BE2C (cell line): Measurements from ENCODE around the gene PRR14L.
"Not testable (repeated sequence)": the region's sequence is repeated elsewhere in the genome, so short reads cannot be mapped to it uniquely, and the experiment has no call there.

Source experiments
- DNase-seq: peaks from one replicate; pipeline ENCODE4 v3.0.0-alpha.2; 2020
- H3K27me3 ChIP-seq: fragments of 250-450 bp; sonication (Bioruptor Pico); 2 replicates; pipeline ENCODE4 v1.5.1; 2020; ENCODE audit warnings: mild to moderate bottlenecking
- H3K36me3 ChIP-seq: fragments of 250-450 bp; sonication (Bioruptor Pico); 2 replicates; pipeline ENCODE4 v1.5.1; 2020; ENCODE audit warnings: mild to moderate bottlenecking
- H3K4me1 ChIP-seq: fragments of 250-450 bp; sonication (Bioruptor Pico); 2 replicates; pipeline ENCODE4 v1.5.1; 2020
- H3K4me3 ChIP-seq: 2 replicates; pipeline ENCODE4 v1.5.1; 2011; ENCODE audit warnings: low read depth, low read length
- H3K9me3 ChIP-seq: fragments of 250-450 bp; sonication (Bioruptor Pico); 2 replicates; pipeline ENCODE4 v1.5.1; 2020
- TF ChIP-seq, protein P1 (sequence below): IDR thresholded peaks from 2 replicates; pipeline ENCODE4 v1.5.1; 2012; ENCODE audit warnings: mild to moderate bottlenecking, low read depth, low read length

The PRR14L gene

GRCh38 chr22:31680861-31681341 lies 69.0 kb downstream of the PRR14L start:
- H3K27me3 ChIP-seq = no peaks in the 10 kb centered on the region
- TF ChIP-seq, protein P1, sequence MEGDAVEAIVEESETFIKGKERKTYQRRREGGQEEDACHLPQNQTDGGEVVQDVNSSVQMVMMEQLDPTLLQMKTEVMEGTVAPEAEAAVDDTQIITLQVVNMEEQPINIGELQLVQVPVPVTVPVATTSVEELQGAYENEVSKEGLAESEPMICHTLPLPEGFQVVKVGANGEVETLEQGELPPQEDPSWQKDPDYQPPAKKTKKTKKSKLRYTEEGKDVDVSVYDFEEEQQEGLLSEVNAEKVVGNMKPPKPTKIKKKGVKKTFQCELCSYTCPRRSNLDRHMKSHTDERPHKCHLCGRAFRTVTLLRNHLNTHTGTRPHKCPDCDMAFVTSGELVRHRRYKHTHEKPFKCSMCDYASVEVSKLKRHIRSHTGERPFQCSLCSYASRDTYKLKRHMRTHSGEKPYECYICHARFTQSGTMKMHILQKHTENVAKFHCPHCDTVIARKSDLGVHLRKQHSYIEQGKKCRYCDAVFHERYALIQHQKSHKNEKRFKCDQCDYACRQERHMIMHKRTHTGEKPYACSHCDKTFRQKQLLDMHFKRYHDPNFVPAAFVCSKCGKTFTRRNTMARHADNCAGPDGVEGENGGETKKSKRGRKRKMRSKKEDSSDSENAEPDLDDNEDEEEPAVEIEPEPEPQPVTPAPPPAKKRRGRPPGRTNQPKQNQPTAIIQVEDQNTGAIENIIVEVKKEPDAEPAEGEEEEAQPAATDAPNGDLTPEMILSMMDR = no peak

DNA sequence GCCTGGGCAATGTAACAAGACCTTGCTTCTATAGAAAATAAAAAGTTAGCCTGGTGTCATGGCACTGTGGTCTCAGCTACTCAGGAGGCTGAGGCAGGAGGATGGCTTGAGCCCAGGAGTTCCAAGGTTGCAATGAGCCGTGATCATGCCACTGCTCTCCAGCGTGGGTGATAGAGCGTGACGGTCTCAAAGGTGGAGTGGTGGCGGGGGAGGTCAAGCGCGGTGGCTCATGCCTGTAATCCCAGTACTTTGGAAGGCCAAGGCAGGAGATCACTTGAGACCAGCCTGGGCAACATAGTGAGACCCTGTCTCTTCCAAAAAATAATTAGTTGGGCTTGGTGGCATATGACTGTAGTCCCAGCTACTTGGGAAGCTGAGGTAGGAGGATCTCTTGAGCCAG lies 71.2 kb downstream of the PRR14L start:
- Histone ChIP-seq H3K4me1 (no peaks in the 10 kb centered on the region), H3K36me3 (no peaks in the 10 kb centered on the region; the same call in 1 of the 2 replicates), H3K27me3 (no peaks in the 10 kb centered on the region), H3K9me3 (no peaks in the 10 kb centered on the region), H3K4me3 (no peak overlapping the region)
- no peak for DNase-seq
- TF ChIP-seq, protein P1 = no peak

More at GRCh38 chr22:31680861-31681341, 69.0 kb downstream of the PRR14L start:
- no peaks in the 10 kb centered on the region for H3K4me1 ChIP-seq
- no peaks in the 10 kb centered on the region for H3K9me3 ChIP-seq
- no peak overlapping the region for H3K4me3 ChIP-seq
- H3K36me3 ChIP-seq = peaks cover 3% of the 10 kb centered on the region
- no peak for DNase-seq

DNA sequence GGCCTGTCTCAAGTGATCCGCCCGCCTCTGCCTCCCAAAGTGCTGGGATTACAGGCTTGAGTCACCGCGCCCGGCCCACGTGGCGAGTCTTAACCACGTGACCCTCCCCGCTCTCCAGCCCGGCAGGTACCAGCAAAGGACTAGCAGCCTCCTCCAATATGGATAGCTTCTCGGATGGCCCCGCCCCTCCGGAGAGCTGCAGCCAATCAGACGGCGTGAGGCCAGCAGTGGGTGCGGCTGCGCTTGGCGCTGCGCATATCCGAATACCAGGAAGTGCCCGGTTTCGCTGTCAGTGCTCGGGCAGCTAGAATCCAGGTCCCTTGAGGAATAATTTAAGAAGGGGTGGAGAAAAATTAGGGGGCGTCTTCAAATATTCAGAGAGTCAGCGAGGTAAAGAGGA lies 73.2 kb downstream of the PRR14L start:
- H3K9me3 ChIP-seq = no peaks in the 10 kb centered on the region
- no peaks in the 10 kb centered on the region for H3K27me3 ChIP-seq
- TF ChIP-seq, protein P1 = no peak
- no peaks in the 10 kb centered on the region for H3K36me3 ChIP-seq
- no peaks in the 10 kb centered on the region for H3K4me1 ChIP-seq
- peak; percentile 96 for DNase-seq
- H3K4me3 ChIP-seq = peak overlapping the region; percentile 70

DNA sequence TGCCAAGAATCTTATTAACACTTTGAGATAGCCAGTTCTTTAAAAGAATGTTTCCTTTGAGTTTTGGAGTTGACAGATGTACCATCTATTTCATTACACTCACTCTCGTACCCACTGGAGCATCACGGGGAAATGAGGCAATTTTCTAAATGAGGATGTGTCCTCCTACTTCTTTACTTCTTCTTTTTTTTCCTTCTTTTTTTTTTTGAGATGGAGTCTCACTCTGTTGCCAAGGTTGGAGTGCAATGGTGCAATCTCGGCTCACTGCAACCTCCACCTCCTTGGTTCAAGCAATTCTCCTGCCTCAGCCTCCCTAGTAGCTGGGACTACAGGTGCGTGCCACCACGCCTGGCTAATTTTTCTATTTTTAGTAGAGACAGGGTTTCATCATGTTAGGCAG lies 75.7 kb downstream of the PRR14L start:
- H3K9me3 ChIP-seq, H3K36me3 ChIP-seq, H3K4me3 ChIP-seq, H3K27me3 ChIP-seq, H3K4me1 ChIP-seq, DNase-seq: not testable (repeated sequence)

DNA sequence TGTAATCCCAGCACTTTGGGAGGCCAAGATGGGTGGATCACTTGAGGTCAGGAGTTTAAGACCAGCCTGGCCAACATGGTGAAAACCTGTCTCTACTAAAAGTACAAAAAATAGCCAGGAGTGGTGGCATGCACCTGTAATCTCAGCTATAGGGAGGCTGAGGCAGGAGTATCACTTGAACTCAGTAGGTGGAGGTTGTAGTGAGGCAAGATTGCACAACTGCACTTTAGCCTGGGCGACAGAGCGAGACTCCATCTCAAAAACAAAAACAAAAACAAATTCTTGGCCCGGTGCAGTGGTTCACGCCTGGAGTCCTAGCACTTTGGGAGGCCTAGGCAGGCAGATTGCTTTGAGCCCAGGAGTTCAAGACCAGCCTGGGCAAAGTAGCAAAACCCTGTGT lies 81.1 kb downstream of the PRR14L start:
- H3K9me3 ChIP-seq, H3K4me3 ChIP-seq, H3K4me1 ChIP-seq, DNase-seq, H3K27me3 ChIP-seq, H3K36me3 ChIP-seq: not testable (repeated sequence)

- no peaks in the 10 kb centered on the region for H3K36me3 ChIP-seq
- peak overlapping the region; percentile 100 for H3K4me3 ChIP-seq
- H3K27me3 ChIP-seq = no peaks in the 10 kb centered on the region
- TF ChIP-seq, protein P1 = no peak
- H3K4me1 ChIP-seq = no peaks in the 10 kb centered on the region
- DNase-seq = no peak
- H3K9me3 ChIP-seq = no peaks in the 10 kb centered on the region
These were observed 87.3 kb downstream of the PRR14L start for GRCh38 chr22:31662668-31663037.

GRCh38 chr22:31661851-31662667 lies 87.9 kb downstream of the PRR14L start, which contains the start of gene PISD:
Gene PISD, minus strand, starts transcription at chr22:31662215. Its CDS starts 7 bp downstream, at chr22:31662208.
- TF ChIP-seq, protein P1 = no peak
- DNase-seq = peak; percentile 96

DNA sequence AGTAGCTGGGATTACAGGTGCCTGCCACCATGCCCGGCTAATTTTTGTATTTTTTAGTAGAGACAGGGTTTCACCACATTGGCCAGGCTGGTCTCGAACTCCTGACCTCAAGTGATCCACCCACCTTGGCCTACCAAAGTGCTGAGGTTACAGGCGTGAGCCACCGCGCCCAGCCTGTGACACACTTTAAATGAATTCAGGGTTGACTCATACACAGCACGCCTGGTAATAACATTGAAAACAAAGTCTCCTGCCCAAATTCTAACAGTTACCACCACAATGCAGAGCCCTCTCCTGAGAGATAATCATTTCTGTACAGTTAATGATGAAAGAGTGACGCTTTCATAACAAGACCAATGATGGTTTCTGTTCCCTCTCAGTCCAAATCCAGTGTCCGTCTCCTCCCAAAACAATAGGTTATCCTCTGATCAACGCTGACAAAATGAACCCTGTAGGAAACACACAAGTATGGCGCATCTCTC lies 89.0 kb downstream of the PRR14L start:
- not testable (repeated sequence) for H3K9me3 ChIP-seq, H3K36me3 ChIP-seq, H3K4me1 ChIP-seq, DNase-seq, H3K27me3 ChIP-seq
- peak overlapping the region; percentile 100 for H3K4me3 ChIP-seq

More at GRCh38 chr22:31661851-31662667, 87.9 kb downstream of the PRR14L start, which contains the start of gene PISD:
- H3K9me3 ChIP-seq = no peaks in the 10 kb centered on the region
- no peaks in the 10 kb centered on the region for H3K36me3 ChIP-seq
- H3K4me3 ChIP-seq = peak within 1 kb of the TSS; percentile 100
- H3K4me1 ChIP-seq = no peaks in the 10 kb centered on the region
- H3K27me3 ChIP-seq = no peaks in the 10 kb centered on the region
